IMR-90 (cell line): ENCODE measurements around the gene BSND. TPM values are rescaled to one million over a fixed set of nuclear protein-coding genes. Genes with fewer than 3 reads are reported as not detected.

Experiments used
- ATAC-seq: fragments of 200-7000 bp; cut with Tn5 transposase; 2 replicates; pipeline ENCODE4 v1.9.1; 2020; ENCODE audit warnings: low read depth, mild to moderate bottlenecking, moderate library complexity
- BruUV-seq: library from RNA; stranded (reverse); fragments of 400-500 nt; replicated peaks from 2 replicates; lab custom pipeline; 2021; lab: Mats Ljungman, UMichigan
- CTCF ChIA-PET: fragments of 300-600 bp; formaldehyde crosslinking; extraction: SDS; loops from one replicate; lab custom pipeline; 2021; ENCODE audit warnings: antibody characterized with exemption; lab: Yijun Ruan, JAX
- POLR2A ChIA-PET: fragments of 300-600 bp; sonication (Branson Sonifier 250); formaldehyde crosslinking; loops from one replicate; lab custom pipeline; 2022; ENCODE audit warnings: antibody characterized with exemption; ENCODE audit not compliant: unreplicated experiment; lab: Charles Lee
- DNase-seq: peaks from one replicate; pipeline ENCODE4 v3.0.0; 2013
- H2AFZ ChIP-seq: replicated peaks from 2 replicates; pipeline ENCODE3; 2013; ENCODE audit warnings: low read length, mild to moderate bottlenecking; ENCODE audit not compliant: poor library complexity
- H2AK5ac ChIP-seq: 2 replicates; pipeline ENCODE4 v1.6.1; 2013; ENCODE audit warnings: low read depth, low read length, inconsistent platforms
- H2AK9ac ChIP-seq: replicated peaks from 2 replicates; pipeline ENCODE3; 2013; ENCODE audit warnings: mild to moderate bottlenecking, low read depth, low read length, moderate library complexity; ENCODE audit not compliant: poor library complexity
- H2BK120ac ChIP-seq: 2 replicates; pipeline ENCODE4 v1.6.1; 2013; ENCODE audit warnings: low read depth, low read length, inconsistent platforms
- H2BK15ac ChIP-seq: 3 replicates; pipeline ENCODE4 v1.6.1; 2013; ENCODE audit warnings: low read depth, low read length, inconsistent platforms
- H2BK20ac ChIP-seq: 2 replicates; pipeline ENCODE4 v1.6.1; 2013; ENCODE audit warnings: low read depth, mild to moderate bottlenecking, inconsistent platforms, low read length, moderate library complexity
- H2BK5ac ChIP-seq: 2 replicates; pipeline ENCODE4 v1.6.1; 2013; ENCODE audit warnings: mild to moderate bottlenecking, low read depth, low read length, inconsistent platforms; ENCODE audit not compliant: poor library complexity, severe bottlenecking
- H3K14ac ChIP-seq: replicated peaks from 2 replicates; pipeline ENCODE4 v1.6.1; 2013; ENCODE audit warnings: low read depth, low read length, inconsistent platforms
- H3K18ac ChIP-seq: 2 replicates; pipeline ENCODE4 v1.6.1; 2013; ENCODE audit warnings: low read depth, low read length, control low read depth
- H3K23ac ChIP-seq: 2 replicates; pipeline ENCODE4 v1.6.1; 2013; ENCODE audit warnings: low read depth, low read length, inconsistent platforms
- H3K27ac ChIP-seq: 2 replicates; pipeline ENCODE4 v1.5.1; 2013; ENCODE audit warnings: mild to moderate bottlenecking, control low read depth, low read length; ENCODE audit not compliant: insufficient read depth
- H3K27me3 ChIP-seq: 2 replicates; pipeline ENCODE4 v1.6.1; 2013; ENCODE audit warnings: low read length; ENCODE audit not compliant: control insufficient read depth, insufficient read depth
- H3K36me3 ChIP-seq: 2 replicates; pipeline ENCODE4 v1.6.1; 2013; ENCODE audit warnings: low read length, mixed read lengths; ENCODE audit not compliant: control insufficient read depth, insufficient read depth
- H3K4ac ChIP-seq: 2 replicates; pipeline ENCODE4 v1.6.1; 2013; ENCODE audit warnings: low read depth, low read length, inconsistent platforms
- H3K4me1 ChIP-seq: 2 replicates; pipeline ENCODE4 v1.6.1; 2013; ENCODE audit warnings: low read length, mixed read lengths; ENCODE audit not compliant: control insufficient read depth, insufficient read depth
- H3K4me2 ChIP-seq: 2 replicates; pipeline ENCODE4 v1.6.1; 2013; ENCODE audit warnings: low read depth, mild to moderate bottlenecking, control low read depth, low read length, moderate library complexity
- H3K4me3 ChIP-seq: 2 replicates; pipeline ENCODE4 v1.5.1; 2013; ENCODE audit warnings: low read depth, mild to moderate bottlenecking, control low read depth, low read length, moderate library complexity; ENCODE audit not compliant: insufficient read depth
- H3K56ac ChIP-seq: 2 replicates; pipeline ENCODE4 v1.6.1; 2013; ENCODE audit warnings: low read length, inconsistent platforms; ENCODE audit not compliant: insufficient read depth; ENCODE audit errors: extremely low read depth
- H3K79me1 ChIP-seq, 2 experiments: 2 replicates each; pipeline ENCODE4 v1.6.1; 2013; ENCODE audit warnings: low read length in 2 of 2, inconsistent platforms in 1 of 2, low read depth in 1 of 2
- H3K9ac ChIP-seq: 2 replicates; pipeline ENCODE4 v1.6.1; 2013; ENCODE audit warnings: low read depth, low read length, control low read depth
- H3K9me1 ChIP-seq: 2 replicates; pipeline ENCODE4 v1.6.1; 2013; ENCODE audit warnings: low read length, inconsistent platforms; ENCODE audit not compliant: insufficient read depth
- H3K9me3 ChIP-seq: 2 replicates; pipeline ENCODE4 v1.6.1; 2013; ENCODE audit warnings: low read length; ENCODE audit not compliant: control insufficient read depth, insufficient read depth
- H4K20me1 ChIP-seq: 2 replicates; pipeline ENCODE4 v1.6.1; 2013; ENCODE audit warnings: low read length, inconsistent platforms; ENCODE audit not compliant: insufficient read depth
- H4K5ac ChIP-seq: 2 replicates; pipeline ENCODE4 v1.6.1; 2013; ENCODE audit warnings: mild to moderate bottlenecking, low read depth, low read length, control low read depth
- H4K8ac ChIP-seq, 2 experiments: 2 replicates each; pipeline ENCODE4 v1.6.1; 2013; ENCODE audit warnings: low read depth in 2 of 2, low read length in 2 of 2, control low read depth in 1 of 2, inconsistent platforms in 1 of 2
- H4K91ac ChIP-seq: 2 replicates; pipeline ENCODE4 v1.6.1; 2013; ENCODE audit warnings: low read depth, low read length, inconsistent platforms; ENCODE audit not compliant: insufficient read depth
- CHD1 ChIP-seq: IDR thresholded peaks from 2 replicates; pipeline ENCODE4 v1.6.1; 2012; ENCODE audit warnings: low read depth, low read length, improper control_type of control experiment
- MAFK ChIP-seq: IDR thresholded peaks from 2 replicates; pipeline ENCODE4 v1.6.1; 2012; ENCODE audit warnings: low read depth, low read length, improper control_type of control experiment
- RFX5 ChIP-seq: IDR thresholded peaks from 2 replicates; pipeline ENCODE4 v1.8.0; 2012; ENCODE audit warnings: low read depth, mild to moderate bottlenecking, low read length, moderate library complexity
- USF2 ChIP-seq: fragments of 150-350 bp; IDR thresholded peaks from 2 replicates; pipeline ENCODE4 v1.6.1; 2017; ENCODE audit warnings: mild to moderate bottlenecking, antibody characterized with exemption, low read length, low read depth
- WGBS, 2 experiments: methylation state at CpG; one replicate each; pipeline versions ENCODE4 v1.1.5 to v1.1.7; 2013; ENCODE audit warnings: missing lambda C conversion rate in 2 of 2; ENCODE audit not compliant: insufficient read length in 1 of 2; ENCODE audit errors: extremely low coverage in 2 of 2; 5-methylcytosine and 5-hydroxymethylcytosine counted together
- dilution Hi-C: fragments of 300-500 bp; cut with HindIII; formaldehyde crosslinking; loops from one replicate; pipeline ENCODE4 v1.14.3; 2018; ENCODE audit warnings: low sequenced_read_pairs; ENCODE audit not compliant: unreplicated experiment
- in situ Hi-C: fragments of 300-500 bp; cut with MboI; formaldehyde crosslinking; loops from 3 replicates; pipeline ENCODE4 v1.14.3; 2019; ENCODE audit warnings: low sequenced_read_pairs, inconsistent platforms, mixed read lengths
- intact Hi-C: fragments of 100-400 bp; cut with micrococcal nuclease; formaldehyde crosslinking; loops from 2 replicates; pipeline ENCODE4 v1.10.0; 2022
- polyA plus RNA-seq, 3 experiments: library from polyadenylated mRNA; depleted of rRNA; stranded (reverse); fragments of >200 nt; gene quantifications; 2 replicates each; pipeline ENCODE4 v1.2.3, GENCODE V29; 2012; ENCODE audit warnings: low replicate concordance in 1 of 3
- total RNA-seq: library from RNA; depleted of rRNA; stranded (reverse); fragments of >200 nt; gene quantifications from 2 replicates; pipeline ENCODE4 v1.2.3, GENCODE V29; 2012

Gene BSND
- total and polyA plus RNA-seq, 2 of the 4 experiments (the other 2 are of a cell fraction), result not detected

DNA sequence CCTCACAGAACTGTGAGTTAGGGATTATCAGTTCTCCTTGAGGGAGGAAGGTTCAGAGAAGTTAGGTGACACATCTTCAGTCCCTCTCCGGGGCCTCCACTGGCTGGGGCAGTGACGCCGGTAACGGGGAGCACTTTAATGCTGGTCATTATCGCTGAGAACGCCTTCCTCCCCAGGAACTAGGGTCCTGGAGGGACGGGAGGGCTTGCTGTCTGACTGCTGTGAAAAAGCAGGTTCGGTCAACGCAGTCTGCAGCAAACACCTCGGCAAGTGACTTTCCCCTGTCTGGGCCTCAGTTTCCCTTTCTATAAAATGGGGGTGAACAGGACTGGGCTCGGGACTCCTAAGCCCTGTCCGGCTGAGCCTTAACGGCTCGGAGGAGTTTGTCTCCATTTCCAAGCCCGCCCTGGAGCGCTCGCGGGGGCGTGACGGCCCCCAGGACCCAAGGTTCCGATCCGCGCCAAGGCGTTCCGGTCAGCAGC, 18.6 kb upstream of the BSND start:
- Histone ChIP-seq H2AK9ac (peak overlapping the region; percentile 70), H2AK5ac (no peak overlapping the region), H2BK5ac (no peak overlapping the region), H2BK20ac (no peak overlapping the region), H3K23ac (0 out of 2 replicates have a peak overlapping the region, but pooled peaks have one; percentile 0), H3K9me3 (no peaks in the 10 kb centered on the region), H4K20me1 (no peaks in the 10 kb centered on the region), H3K4ac (no peak overlapping the region), H3K14ac (no peak overlapping the region), H3K4me1 (no peaks in the 10 kb centered on the region), H3K4me3 (no peak overlapping the region), H3K56ac (no peak overlapping the region), H4K5ac (no peak overlapping the region), H2BK15ac (no peak overlapping the region), H3K9ac (no peak overlapping the region), H3K36me3 (no peaks in the 10 kb centered on the region), H4K8ac (no peak overlapping the region), H3K79me1 (no peaks in the 10 kb centered on the region), H3K27me3 (peaks cover 79% of the 10 kb centered on the region), H3K18ac (no peak overlapping the region), H3K27ac (no peak overlapping the region), H2BK120ac (no peak overlapping the region), H3K9me1 (0 out of 2 replicates have a peak, but pooled peaks cover 4% of the 10 kb centered on the region), H3K4me2 (peak overlapping the region; percentile 37), H2AFZ (peak overlapping the region; percentile 72), H4K91ac (no peak overlapping the region)
- TF ChIP-seq MAFK (no peak), CHD1 (no peak), USF2 (no peak), RFX5 (no peak)
- no peak for ATAC-seq
- ChIA-PET CTCF (no interaction called here), POLR2A (no interaction called here)
- no peak for DNase-seq
- in situ Hi-C loops, result no loop called here
- WGBS, 2 experiments, result 34% methylated on average over 6 of the region's 25 CpGs; no CpG with 5 or more reads in 1 of the 2 experiments
- intact Hi-C loops, result no loop called here
- BruUV-seq, result no TSS peak
- dilution Hi-C loops, result no loop called here
